ENCODE measurements around the gene GRIA3. TPM values are rescaled to one million over a fixed set of nuclear protein-coding genes. Genes with fewer than 3 reads are reported as not detected.

The GRIA3 gene
- total RNA-seq, 1 experiment from 2014 or later: 1.4 TPM

DNA sequence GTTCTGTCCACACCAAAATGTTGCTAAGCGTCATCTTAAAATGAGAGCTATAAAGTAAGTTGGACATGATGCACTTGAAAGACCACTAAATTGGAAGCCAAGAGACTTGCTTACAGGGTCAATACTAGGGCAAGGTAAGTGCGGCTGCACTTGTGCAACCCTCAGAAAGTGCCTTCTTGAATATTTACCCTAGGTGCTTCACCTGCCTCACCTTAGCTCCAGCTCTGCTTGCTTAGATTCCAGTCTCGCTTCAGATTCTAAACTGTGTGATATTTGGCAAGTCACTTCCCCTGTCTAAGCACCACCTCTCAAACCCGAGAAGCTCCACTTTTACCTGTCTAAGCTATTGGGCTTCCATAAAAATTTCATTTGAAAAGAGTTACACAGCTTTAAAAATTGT, 136.5 kb downstream of the GRIA3 start:
- Mint-ChIP-seq H3K4me3 (no peak overlapping the region), H3K9me3 (peaks cover 18 to 57% of the 10 kb centered on the region in 2 experiments), H3K4me1 (peaks cover 12 to 18% of the 10 kb centered on the region in 2 experiments), H3K27me3 (ENCODE audit: low read depth) (peaks cover 5% of the 10 kb centered on the region; the same call in 1 of the 2 replicates), H3K27ac (no peak overlapping the region), H3K36me3 (ENCODE audit: insufficient read depth in 1 of 3, low read depth in 3 of 3) (peaks cover 5 to 12% (median 9%) of the 10 kb centered on the region in 3 experiments; a peak in 5 of 7 replicates)
- H3K18ac ChIP-seq (ENCODE audit: insufficient read length, low read depth, low read length): no peak overlapping the region
- H4K5ac ChIP-seq (ENCODE audit: insufficient read length, low read depth, low read length): no peak overlapping the region
- no peak overlapping the region for H3K14ac ChIP-seq (ENCODE audit: insufficient read depth, low read length)
- no peaks in the 10 kb centered on the region for H3K79me1 ChIP-seq (ENCODE audit: insufficient read depth, low read depth, low read length, poor library complexity, severe bottlenecking)
- H3K4me2 ChIP-seq (ENCODE audit: insufficient read depth, insufficient read length, low read length): no peak overlapping the region
- no peaks in the 10 kb centered on the region for H3K79me2 ChIP-seq (ENCODE audit: insufficient read depth, low read length)
- no peaks in the 10 kb centered on the region for H3K23me2 ChIP-seq (ENCODE audit: insufficient read length, low read depth, low read length, poor library complexity, severe bottlenecking)
- TF ChIP-seq CTCF (conservative IDR thresholded peaks at IDR 0.05): no peak
- no peak overlapping the region for H2AK5ac ChIP-seq (ENCODE audit: insufficient read length, low read length)
- no peaks in the 10 kb centered on the region for H3K27me3 ChIP-seq (ENCODE audit: insufficient read depth, low read length)
- no peak overlapping the region for H3K4ac ChIP-seq (ENCODE audit: low read depth, low read length)
- H2BK12ac ChIP-seq (ENCODE audit: insufficient read length, low read depth, low read length): no peak overlapping the region
- H2BK5ac ChIP-seq (ENCODE audit: insufficient read length, low read length): no peak overlapping the region
- H3T11ph ChIP-seq (ENCODE audit: low read length): no peak overlapping the region
- H2BK15ac ChIP-seq (ENCODE audit: low read depth, low read length): no peak overlapping the region
- H2AFZ ChIP-seq (ENCODE audit: low read length): no peak overlapping the region
- H4K91ac ChIP-seq (ENCODE audit: insufficient read length, low read depth, low read length): no peak overlapping the region
- no peak overlapping the region for H3K56ac ChIP-seq (ENCODE audit: insufficient read length, low read depth, low read length)
- H3K23ac ChIP-seq (ENCODE audit: insufficient read length, low read depth, low read length): no peak overlapping the region
- no peaks in the 10 kb centered on the region; the same call in 1 of the 2 replicates for H3K4me1 ChIP-seq (ENCODE audit: insufficient read depth, low read length)
- no CpG with 5 or more reads among the region's 4 CpGs for WGBS (ENCODE audit: extremely low coverage, insufficient read length, low lambda C conversion rate)
- no peak overlapping the region for H3K27ac ChIP-seq (ENCODE audit: insufficient read length, low read depth, low read length)
- no peak overlapping the region for H2BK20ac ChIP-seq (ENCODE audit: low read depth, low read length, poor library complexity, severe bottlenecking)
- no peak overlapping the region for H2BK120ac ChIP-seq (ENCODE audit: low read depth, low read length, poor library complexity, severe bottlenecking)
- H4K20me1 ChIP-seq (ENCODE audit: control insufficient read depth, insufficient read depth, insufficient read length): no peaks in the 10 kb centered on the region
- no peak overlapping the region for H3K9ac ChIP-seq (ENCODE audit: extremely low read depth, insufficient read length, low read length)
- H4K8ac ChIP-seq (replicated peaks; ENCODE audit: insufficient read length, low read depth, low read length): no peak overlapping the region
- peaks cover 49% of the 10 kb centered on the region for H3K9me3 ChIP-seq (ENCODE audit: control insufficient read depth, low read depth, low read length)
- no peak for DNase-seq

Measured in H9 (cell line).